ENCODE measurements around the gene NR4A1. TPM values are rescaled to one million over a fixed set of nuclear protein-coding genes. Genes with fewer than 3 reads are reported as not detected.

NR4A1 gene
- total and polyA plus RNA-seq, 10 of the 15 experiments (the other 5 are each of a cell fraction or from before 2014, with no cell fraction given), result 0.05 to 7.9 (median 2.2) TPM; not detected in 1

- no peaks in the 10 kb centered on the region for H3K9me3 ChIP-seq (replicated peaks; ENCODE audit: control insufficient read depth, insufficient read depth, low read length)
- no peaks in the 10 kb centered on the region for H4K20me1 ChIP-seq (ENCODE audit: control insufficient read depth, insufficient read depth)
- H3K27me3 ChIP-seq (replicated peaks in 1 of 2; ENCODE audit: control insufficient read depth in 2 of 2, insufficient read depth in 2 of 2, low read length in 1 of 2), result peaks cover 0 to 6% of the 10 kb centered on the region in 2 experiments; a peak in 1 of 4 replicates
- ATAC-seq (no peak), DNase-seq (ENCODE audit: low read depth, low spot score) (no peak), FAIRE-seq (no peak)
- ChIA-PET CTCF (interaction anchor here (1.0 to 15.6 kb wide), 14 partner anchors 13 to 217 kb away, joined by 3 to 622 read pairs (median 54); partner anchors contain the start of genes ATG101, NR4A1, SMIM41 and TAMALIN), RAD21 (ENCODE audit: unreplicated experiment) (interaction anchor here (0.5 to 9.0 kb wide), 9 partner anchors 21 to 96 kb away, joined by 3 to 151 read pairs (median 86); partner anchors contain the start of genes ATG101 and TAMALIN), POLR2A (interaction anchor here (0.6 to 2.9 kb wide), 7 partner anchors 22 to 96 kb away, joined by 3 to 12 read pairs (median 3); partner anchors contain the start of gene ATG101), SMC1A (ENCODE audit: uncharacterized antibody, unreplicated experiment) (interaction anchor here (0.8 to 13.7 kb wide), 13 partner anchors 9 to 94 kb away, joined by 3 to 322 read pairs (median 21); partner anchors contain the start of gene NR4A1)
- in situ Hi-C loops (cut with MboI) (loop anchor here (5.0 kb wide), 2 partner anchors 55 to 95 kb away; no protein-coding TSS in a partner anchor), intact Hi-C loops (cut with micrococcal nuclease; ENCODE audit: unreplicated experiment) (no loop called here)
- H3K79me2 ChIP-seq (ENCODE audit: control insufficient read depth, insufficient read depth, low read length), result no peaks in the 10 kb centered on the region
- BruUV-seq (replicated peaks), result no TSS peak
- no peak overlapping the region for H3K9ac ChIP-seq (ENCODE audit: control insufficient read depth, insufficient read depth, low read length)
- no peak overlapping the region for H3K4me2 ChIP-seq (ENCODE audit: control insufficient read depth, insufficient read depth)
- peaks cover 15% of the 10 kb centered on the region for H3K4me1 ChIP-seq (ENCODE audit: control insufficient read depth, insufficient read depth, low read length)
- H3K27ac ChIP-seq (ENCODE audit: control insufficient read depth, insufficient read depth), result no peak overlapping the region
- no peaks in the 10 kb centered on the region for H3K36me3 ChIP-seq (ENCODE audit: control insufficient read depth in 2 of 2, insufficient read depth in 2 of 2, low read length in 1 of 2)
- no peak overlapping the region for H3K4me3 ChIP-seq
- no peak overlapping the region for H2AFZ ChIP-seq (ENCODE audit: control insufficient read depth, low read depth, low read length)
- WGBS (ENCODE audit: insufficient coverage, insufficient replicate concordance, low lambda C conversion rate, missing lambda C conversion rate), result 32% methylated on average over 12 of the region's 12 CpGs
- TF ChIP-seq BCL11A (IDR thresholded peaks at IDR 0.05; ENCODE audit: low read depth, low read length), result no peak
- peak; percentile 73 for TF ChIP-seq SPI1 (IDR thresholded peaks at IDR 0.05; ENCODE audit: borderline replicate concordance, insufficient read depth, low read depth, low read length)
- no peak for TF ChIP-seq TCF3 (IDR thresholded peaks at IDR 0.05; ENCODE audit: borderline replicate concordance, insufficient read depth, low read depth, low read length)
- no peak for TF ChIP-seq ETV6 (conservative IDR thresholded peaks at IDR 0.05 in 1 of 2, IDR thresholded peaks at IDR 0.05 in 1 of 2; ENCODE audit: borderline replicate concordance in 1 of 2, low read depth in 1 of 2)
- no peak for TF ChIP-seq LARP7 (IDR thresholded peaks at IDR 0.05)
- TF ChIP-seq ZNF622 (IDR thresholded peaks at IDR 0.05), result no peak
- no peak for TF ChIP-seq CEBPZ (IDR thresholded peaks at IDR 0.05; ENCODE audit: low read depth, low read length)
- peak in 1 of 2 experiments; percentile 63; a peak in 2 of 4 replicates for TF ChIP-seq BHLHE40 (IDR thresholded peaks at IDR 0.05; ENCODE audit: borderline replicate concordance in 1 of 2, low read depth in 2 of 2, low read length in 1 of 2)
- TF ChIP-seq, protein P1, sequence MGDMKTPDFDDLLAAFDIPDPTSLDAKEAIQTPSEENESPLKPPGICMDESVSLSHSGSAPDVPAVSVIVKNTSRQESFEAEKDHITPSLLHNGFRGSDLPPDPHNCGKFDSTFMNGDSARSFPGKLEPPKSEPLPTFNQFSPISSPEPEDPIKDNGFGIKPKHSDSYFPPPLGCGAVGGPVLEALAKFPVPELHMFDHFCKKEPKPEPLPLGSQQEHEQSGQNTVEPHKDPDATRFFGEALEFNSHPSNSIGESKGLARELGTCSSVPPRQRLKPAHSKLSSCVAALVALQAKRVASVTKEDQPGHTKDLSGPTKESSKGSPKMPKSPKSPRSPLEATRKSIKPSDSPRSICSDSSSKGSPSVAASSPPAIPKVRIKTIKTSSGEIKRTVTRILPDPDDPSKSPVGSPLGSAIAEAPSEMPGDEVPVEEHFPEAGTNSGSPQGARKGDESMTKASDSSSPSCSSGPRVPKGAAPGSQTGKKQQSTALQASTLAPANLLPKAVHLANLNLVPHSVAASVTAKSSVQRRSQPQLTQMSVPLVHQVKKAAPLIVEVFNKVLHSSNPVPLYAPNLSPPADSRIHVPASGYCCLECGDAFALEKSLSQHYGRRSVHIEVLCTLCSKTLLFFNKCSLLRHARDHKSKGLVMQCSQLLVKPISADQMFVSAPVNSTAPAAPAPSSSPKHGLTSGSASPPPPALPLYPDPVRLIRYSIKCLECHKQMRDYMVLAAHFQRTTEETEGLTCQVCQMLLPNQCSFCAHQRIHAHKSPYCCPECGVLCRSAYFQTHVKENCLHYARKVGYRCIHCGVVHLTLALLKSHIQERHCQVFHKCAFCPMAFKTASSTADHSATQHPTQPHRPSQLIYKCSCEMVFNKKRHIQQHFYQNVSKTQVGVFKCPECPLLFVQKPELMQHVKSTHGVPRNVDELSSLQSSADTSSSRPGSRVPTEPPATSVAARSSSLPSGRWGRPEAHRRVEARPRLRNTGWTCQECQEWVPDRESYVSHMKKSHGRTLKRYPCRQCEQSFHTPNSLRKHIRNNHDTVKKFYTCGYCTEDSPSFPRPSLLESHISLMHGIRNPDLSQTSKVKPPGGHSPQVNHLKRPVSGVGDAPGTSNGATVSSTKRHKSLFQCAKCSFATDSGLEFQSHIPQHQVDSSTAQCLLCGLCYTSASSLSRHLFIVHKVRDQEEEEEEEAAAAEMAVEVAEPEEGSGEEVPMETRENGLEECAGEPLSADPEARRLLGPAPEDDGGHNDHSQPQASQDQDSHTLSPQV (IDR thresholded peaks at IDR 0.05), result no peak
- TF ChIP-seq IKZF2 (IDR thresholded peaks at IDR 0.05), result 0 out of 4 replicates have a peak, but pooled peaks of 1 of the 2 experiments have one; percentile 14
- TF ChIP-seq DPF2 (IDR thresholded peaks at IDR 0.05), result 0 out of 2 replicates have a peak, but pooled peaks have one; percentile 30
- 0 out of 2 replicates have a peak, but pooled peaks have one; percentile 27 for TF ChIP-seq IKZF1 (conservative IDR thresholded peaks at IDR 0.05)
- TF ChIP-seq, protein P2, sequence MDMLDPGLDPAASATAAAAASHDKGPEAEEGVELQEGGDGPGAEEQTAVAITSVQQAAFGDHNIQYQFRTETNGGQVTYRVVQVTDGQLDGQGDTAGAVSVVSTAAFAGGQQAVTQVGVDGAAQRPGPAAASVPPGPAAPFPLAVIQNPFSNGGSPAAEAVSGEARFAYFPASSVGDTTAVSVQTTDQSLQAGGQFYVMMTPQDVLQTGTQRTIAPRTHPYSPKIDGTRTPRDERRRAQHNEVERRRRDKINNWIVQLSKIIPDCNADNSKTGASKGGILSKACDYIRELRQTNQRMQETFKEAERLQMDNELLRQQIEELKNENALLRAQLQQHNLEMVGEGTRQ (IDR thresholded peaks at IDR 0.05; ENCODE audit: borderline replicate concordance, low read depth, low read length), result no peak
Observed at GRCh38 chr12:52027085-52027843, 24.0 kb upstream of the NR4A1 start.
